ENCODE measurements around the gene DPH3.

GRCh38 chr3:16313886-16314645 is 49.3 kb upstream of the DPH3 start:
- no peak for TF ChIP-seq EZH2phosphoT487 (IDR thresholded peaks at IDR 0.05; ENCODE audit: borderline replicate concordance, low read depth, low read length)
- TF ChIP-seq, protein P1, sequence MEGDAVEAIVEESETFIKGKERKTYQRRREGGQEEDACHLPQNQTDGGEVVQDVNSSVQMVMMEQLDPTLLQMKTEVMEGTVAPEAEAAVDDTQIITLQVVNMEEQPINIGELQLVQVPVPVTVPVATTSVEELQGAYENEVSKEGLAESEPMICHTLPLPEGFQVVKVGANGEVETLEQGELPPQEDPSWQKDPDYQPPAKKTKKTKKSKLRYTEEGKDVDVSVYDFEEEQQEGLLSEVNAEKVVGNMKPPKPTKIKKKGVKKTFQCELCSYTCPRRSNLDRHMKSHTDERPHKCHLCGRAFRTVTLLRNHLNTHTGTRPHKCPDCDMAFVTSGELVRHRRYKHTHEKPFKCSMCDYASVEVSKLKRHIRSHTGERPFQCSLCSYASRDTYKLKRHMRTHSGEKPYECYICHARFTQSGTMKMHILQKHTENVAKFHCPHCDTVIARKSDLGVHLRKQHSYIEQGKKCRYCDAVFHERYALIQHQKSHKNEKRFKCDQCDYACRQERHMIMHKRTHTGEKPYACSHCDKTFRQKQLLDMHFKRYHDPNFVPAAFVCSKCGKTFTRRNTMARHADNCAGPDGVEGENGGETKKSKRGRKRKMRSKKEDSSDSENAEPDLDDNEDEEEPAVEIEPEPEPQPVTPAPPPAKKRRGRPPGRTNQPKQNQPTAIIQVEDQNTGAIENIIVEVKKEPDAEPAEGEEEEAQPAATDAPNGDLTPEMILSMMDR (conservative IDR thresholded peaks at IDR 0.05; ENCODE audit: low read length) = no peak

Data from OCI-LY7 (cell line).